Fibroblast of lung (primary cell): Measurements from ENCODE around the gene EQTN.

ENCODE experiments used
- CTCF ChIP-seq, 2 donors: IDR thresholded peaks in 1 of 2; conservative IDR thresholded peaks in 1 of 2; 1 replicate in 1 of 2; 2 replicates in 1 of 2; pipeline ENCODE4 v1.5.1; 2011 to 2012; ENCODE audit warnings: low read length in 2 of 2, control low read depth in 1 of 2, inconsistent platforms in 1 of 2, low read depth in 1 of 2, mild to moderate bottlenecking in 1 of 2
- EZH2 ChIP-seq: IDR thresholded peaks from 2 replicates; pipeline ENCODE4 v1.5.1; 2012; ENCODE audit warnings: low read length, control low read depth, mild to moderate bottlenecking; ENCODE audit errors: missing control alignments

- TF ChIP-seq CTCF (conservative IDR thresholded peaks at IDR 0.05 in 1 of 2, IDR thresholded peaks at IDR 0.05 in 1 of 2; ENCODE audit: low read depth in 1 of 2, low read length in 2 of 2): no peak
- no peak for TF ChIP-seq EZH2
These were observed 6.3 kb upstream of the EQTN start for GRCh38 chr9:27303219-27303618.
